Measurements from ENCODE around the gene CACNB2.

The CACNB2 gene

GRCh38 chr10:18352175-18352574 lies 212.0 kb downstream of the CACNB2 start:
- DNase-seq: no peak

- DNase-seq: no peak
Observed at GRCh38 chr10:18359812-18360211, 219.6 kb downstream of the CACNB2 start.

- no peak for DNase-seq
Observed at GRCh38 chr10:18362892-18363291, 222.7 kb downstream of the CACNB2 start.

GRCh38 chr10:18364987-18365775 lies 225.0 kb downstream of the CACNB2 start:
- no peak for DNase-seq

- no peak for DNase-seq
Observed at GRCh38 chr10:18367840-18368239, 227.6 kb downstream of the CACNB2 start.

- DNase-seq: no peak
Observed at GRCh38 chr10:18368273-18368672, 228.0 kb downstream of the CACNB2 start.

- DNase-seq: no peak
Observed at GRCh38 chr10:18368682-18369081, 228.5 kb downstream of the CACNB2 start.

GRCh38 chr10:18369859-18370473 lies 229.7 kb downstream of the CACNB2 start:
- DNase-seq: no peak

- no peak for DNase-seq
Observed at GRCh38 chr10:18376650-18377049, 236.4 kb downstream of the CACNB2 start.

- no peak for DNase-seq
Observed at GRCh38 chr10:18377898-18378297, 237.7 kb downstream of the CACNB2 start.

GRCh38 chr10:18378766-18379165 lies 238.5 kb downstream of the CACNB2 start:
- no peak for DNase-seq

- no peak for DNase-seq
Observed at GRCh38 chr10:18381679-18382078, 241.5 kb downstream of the CACNB2 start.

- DNase-seq: no peak
Observed at GRCh38 chr10:18397906-18398305, 257.7 kb downstream of the CACNB2 start.

- no peak for DNase-seq
Observed at GRCh38 chr10:18399158-18399557, 258.9 kb downstream of the CACNB2 start.

- DNase-seq: no peak
Observed at GRCh38 chr10:18400201-18400905, 260.1 kb downstream of the CACNB2 start.

GRCh38 chr10:18400906-18401245 lies 260.7 kb downstream of the CACNB2 start:
- DNase-seq: no peak

GRCh38 chr10:18401416-18402195 lies 261.4 kb downstream of the CACNB2 start:
- no peak for DNase-seq

- no peak for DNase-seq
Observed at GRCh38 chr10:18402853-18403252, 262.6 kb downstream of the CACNB2 start.

- DNase-seq: no peak
Observed at GRCh38 chr10:18404530-18404929, 264.3 kb downstream of the CACNB2 start.

GRCh38 chr10:18406136-18406535 lies 265.9 kb downstream of the CACNB2 start:
- DNase-seq: no peak

GRCh38 chr10:18409599-18410397 lies 269.6 kb downstream of the CACNB2 start:
- no peak for DNase-seq

- DNase-seq: no peak
Observed at GRCh38 chr10:18414061-18414460, 273.8 kb downstream of the CACNB2 start.

All from DMS79 (cell line).